Heart right ventricle (tissue), 16 donors: ENCODE data around the gene MAP3K4. TPM values are rescaled to one million over a fixed set of nuclear protein-coding genes. Genes with fewer than 3 reads are reported as not detected.

Experiments
- ATAC-seq, 8 donors: fragments of 200-7000 bp; cut with Tn5 transposase; one replicate each; pipeline ENCODE4 v1.9.1; 2020; ENCODE audit warnings: mild to moderate bottlenecking in 8 of 8, moderate library complexity in 8 of 8, moderate number of reproducible peaks in 1 of 8
- DNase-seq, 2 donors: peaks; one replicate each; pipeline ENCODE4 v3.0.0-alpha.2; 2020
- H3K27ac ChIP-seq, 10 donors: fragments of 200-600 bp; sonication (generic) in 2 of 10; one replicate each; pipeline versions ENCODE4 v1.5.0 to v1.8.0; 2020 to 2022; ENCODE audit warnings: mild to moderate bottlenecking in 3 of 10
- H3K27me3 ChIP-seq, 7 donors: fragments of 200-600 bp; one replicate each; pipeline ENCODE4 v1.8.0; 2021 to 2022; ENCODE audit warnings: mild to moderate bottlenecking in 2 of 7
- H3K36me3 ChIP-seq, 9 donors: fragments of 200-600 bp; sonication (generic) in 1 of 9; one replicate each; pipeline versions ENCODE4 v1.5.0 to v1.8.0; 2020 to 2022; ENCODE audit warnings: mild to moderate bottlenecking in 2 of 9
- H3K4me1 ChIP-seq, 9 donors: fragments of 200-600 bp; sonication (generic) in 1 of 9; one replicate each; pipeline versions ENCODE4 v1.5.0 to v1.8.0; 2020 to 2022; ENCODE audit warnings: mild to moderate bottlenecking in 4 of 9
- H3K4me3 ChIP-seq, 10 donors: fragments of 200-600 bp; sonication (generic) in 2 of 10; one replicate each; pipeline versions ENCODE4 v1.5.0 to v1.8.0; 2020 to 2022; ENCODE audit warnings: mild to moderate bottlenecking in 7 of 10, moderate library complexity in 2 of 10
- H3K9me3 ChIP-seq, 11 donors: fragments of 200-600 bp in 10 of 11; sonication (generic) in 2 of 11; one replicate each; pipeline versions ENCODE4 v1.5.0 to v1.8.0; 2013 to 2022; ENCODE audit warnings: mild to moderate bottlenecking in 2 of 11, control low read depth in 1 of 11, moderate library complexity in 1 of 11
- WGBS, 2 donors: extraction: QIAGEN DNeasy Blood & Tissue Kit; methylation state at CpG; one replicate each; pipeline ENCODE4 v1.1.7; 2013; ENCODE audit warnings: inconsistent platforms in 1 of 2; 5-methylcytosine and 5-hydroxymethylcytosine counted together
- intact Hi-C, 10 donors: fragments of 100-400 bp; cut with DNase I; formaldehyde crosslinking; loops; one replicate each; pipeline versions ENCODE4 v1.11.1 to v1.14.2; 2022
- polyA plus RNA-seq, 2 donors: library from polyadenylated mRNA; stranded (reverse); fragments of 200-250 nt; gene quantifications; one replicate each; pipeline ENCODE4 v1.2.3, GENCODE V29; 2013
- total RNA-seq, 10 donors: library from RNA; stranded (reverse); fragmentation: NEBNext Ultra II Directional in 3 of 10; extraction: Animal tissue kit (Norgen Biotek cat#: 25700) in 3 of 10; gene quantifications; one replicate each; pipeline versions ENCODE4 v1.2.1 to v1.2.4, GENCODE V29; 2021 to 2023
- TF ChIP-seq, protein P1 (sequence below), 9 donors: fragments of 200-600 bp; sonication (generic) in 2 of 9; IDR thresholded peaks; one replicate each; pipeline versions ENCODE4 v1.5.0 to v1.8.0; 2021 to 2022; ENCODE audit warnings: antibody characterized with exemption in 9 of 9, mild to moderate bottlenecking in 5 of 9, moderate library complexity in 1 of 9
- donor health status: Arrhythmogenic right ventricular cardiomyopathy.
- donor health status: ischemic (EF 13 %, LVEDD 7.1; RV severe dilation, severe dysfunction).
- donor health status: healthy with polysubstance abuse.
- donor health status: DM: no; HTN: yes; CAD: no.
- donor health status: DM: no; HTN: no; CAD: no.
- donor health status: ischemic (EF 25% LVEDD 6.9; RV normal size, moderate dysfunction).
- donor health status: ischemic (EF 25% LVEDD 5.7; RV mildly dilated, moderate dysfunction).
- donor health status: healthy.
- donor health status: DM: yes; HTN: yes; CAD: no.
- donor health status: Ischemic cardiomyopathy.
- donor health status: ischemic (EF 35%, LVEDD 5.7; RV mildly dilated, moderate dysfunction).
- donor health status: nonischemic (EF 11% LVEDD 7.7; RV severe dilation, severe dysfunction).
- donor health status: DM: yes; HTN: yes; CAD: no.
- donor health status: PGD.
- donor health status: ischemic (EF 29% LVEDD 5.4; RV normal size, mild dysfunction).
- donor health status: nonischemic (EF 23%, LVEDD 6.1; RV moderate dilation, normal function).

The MAP3K4 gene
- total and polyA plus RNA-seq, 12 donors: 10.5 to 50.2 (median 30.9) TPM

DNA sequence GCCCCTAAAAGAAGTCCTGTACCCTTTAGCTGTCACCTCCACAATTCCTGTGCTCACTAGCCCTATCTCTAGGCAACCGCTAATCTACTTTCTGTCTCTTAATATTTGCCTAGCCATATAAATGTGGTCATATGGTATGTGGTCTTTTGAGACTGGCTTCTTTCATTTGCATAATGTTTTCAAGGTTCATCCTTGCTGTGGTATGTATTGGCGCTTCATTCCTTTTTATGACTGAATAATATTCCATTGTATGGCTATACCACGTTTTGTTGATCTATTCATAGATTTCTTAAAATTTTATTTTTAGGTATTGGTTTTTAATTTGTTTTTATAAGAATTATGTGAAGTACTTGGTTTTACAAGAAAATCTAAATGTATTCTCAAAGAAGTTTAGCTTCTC is 70.0 kb downstream of the MAP3K4 start:
- DNase-seq (no peak), ATAC-seq (no peak)
- TF ChIP-seq, protein P1, sequence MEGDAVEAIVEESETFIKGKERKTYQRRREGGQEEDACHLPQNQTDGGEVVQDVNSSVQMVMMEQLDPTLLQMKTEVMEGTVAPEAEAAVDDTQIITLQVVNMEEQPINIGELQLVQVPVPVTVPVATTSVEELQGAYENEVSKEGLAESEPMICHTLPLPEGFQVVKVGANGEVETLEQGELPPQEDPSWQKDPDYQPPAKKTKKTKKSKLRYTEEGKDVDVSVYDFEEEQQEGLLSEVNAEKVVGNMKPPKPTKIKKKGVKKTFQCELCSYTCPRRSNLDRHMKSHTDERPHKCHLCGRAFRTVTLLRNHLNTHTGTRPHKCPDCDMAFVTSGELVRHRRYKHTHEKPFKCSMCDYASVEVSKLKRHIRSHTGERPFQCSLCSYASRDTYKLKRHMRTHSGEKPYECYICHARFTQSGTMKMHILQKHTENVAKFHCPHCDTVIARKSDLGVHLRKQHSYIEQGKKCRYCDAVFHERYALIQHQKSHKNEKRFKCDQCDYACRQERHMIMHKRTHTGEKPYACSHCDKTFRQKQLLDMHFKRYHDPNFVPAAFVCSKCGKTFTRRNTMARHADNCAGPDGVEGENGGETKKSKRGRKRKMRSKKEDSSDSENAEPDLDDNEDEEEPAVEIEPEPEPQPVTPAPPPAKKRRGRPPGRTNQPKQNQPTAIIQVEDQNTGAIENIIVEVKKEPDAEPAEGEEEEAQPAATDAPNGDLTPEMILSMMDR (IDR thresholded peaks at IDR 0.05): no peak
- H3K4me3 ChIP-seq: no peak overlapping the region
- H3K9me3 ChIP-seq: peaks cover 0 to 7% (median 0%) of the 10 kb centered on the region in 11 donors
- no peak overlapping the region for H3K27ac ChIP-seq
- peaks cover 0 to 8% (median 0%) of the 10 kb centered on the region in 9 donors for H3K4me1 ChIP-seq
- H3K36me3 ChIP-seq: no peaks in the 10 kb centered on the region
- WGBS, 2 donors: 99 to 100% methylated on average over 3 of the region's 3 CpGs
- no peaks in the 10 kb centered on the region for H3K27me3 ChIP-seq
- intact Hi-C loops: loop anchor here in 2 of 10 donors (10.0 kb wide), 1 partner anchor 127 kb away; no protein-coding TSS in a partner anchor

DNA sequence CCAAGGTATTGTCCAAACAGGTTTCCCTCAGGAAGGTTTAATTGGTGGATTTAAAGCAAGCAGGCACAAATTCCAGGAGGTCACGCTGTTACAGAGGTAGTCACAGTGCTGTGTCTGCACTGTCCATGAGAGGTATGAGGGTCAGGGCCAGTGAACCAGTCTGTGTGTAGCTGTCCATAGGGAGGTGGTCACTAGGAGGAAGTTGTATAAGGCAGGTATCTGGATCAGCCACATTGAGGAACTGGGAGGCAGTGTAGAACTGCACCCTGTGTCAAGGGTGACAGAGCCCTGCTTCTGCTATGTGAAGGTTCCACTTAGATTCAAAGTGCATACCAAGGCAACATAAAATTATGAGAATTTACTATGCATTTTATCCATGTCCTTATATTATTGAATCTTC is 73.3 kb downstream of the MAP3K4 start:
- ATAC-seq: no peak
- Histone ChIP-seq H3K4me1 (peaks cover 0 to 22% (median 5%) of the 10 kb centered on the region in 9 donors), H3K9me3 (peaks cover 0 to 7% (median 0%) of the 10 kb centered on the region in 11 donors), H3K27me3 (no peaks in the 10 kb centered on the region), H3K4me3 (no peak overlapping the region), H3K36me3 (no peaks in the 10 kb centered on the region), H3K27ac (no peak overlapping the region)
- TF ChIP-seq, protein P1 (IDR thresholded peaks at IDR 0.05): no peak
- no peak for DNase-seq
- 96 to 100% methylated on average over 1 of the region's 1 CpG for WGBS, 2 donors
- intact Hi-C loops: loop anchor here in 2 of 10 donors (10.0 kb wide), 1 partner anchor 130 kb away; no protein-coding TSS in a partner anchor

DNA sequence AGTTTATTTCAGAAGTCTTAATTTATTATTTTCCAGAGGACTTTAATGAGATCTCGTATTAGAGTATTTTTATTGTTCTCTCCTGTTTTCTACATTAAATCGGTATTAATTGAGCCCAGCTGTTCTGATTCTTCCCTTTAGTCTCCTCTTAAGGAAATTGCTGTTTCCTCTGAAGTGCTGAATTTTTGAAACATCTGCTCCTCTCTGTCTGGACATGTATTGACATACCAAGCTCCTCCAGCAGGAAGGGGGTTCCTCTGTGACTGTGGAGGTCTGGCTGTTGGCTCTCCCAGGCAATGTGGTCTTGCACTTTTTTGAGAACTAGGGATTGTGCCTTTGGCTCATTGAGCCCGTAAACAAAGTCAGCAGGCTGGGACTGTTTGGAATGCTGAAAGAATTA is 74.9 kb downstream of the MAP3K4 start:
- ATAC-seq: no peak
- Histone ChIP-seq H3K36me3 (peaks cover 0 to 14% (median 5%) of the 10 kb centered on the region in 9 donors), H3K4me1 (peaks cover 0 to 22% (median 5%) of the 10 kb centered on the region in 9 donors), H3K27ac (no peak overlapping the region), H3K9me3 (peaks cover 0 to 3% (median 0%) of the 10 kb centered on the region in 11 donors), H3K27me3 (no peaks in the 10 kb centered on the region), H3K4me3 (no peak overlapping the region)
- intact Hi-C loops: loop anchor here in 2 of 10 donors (10.0 kb wide), 1 partner anchor 132 kb away; no protein-coding TSS in a partner anchor
- TF ChIP-seq, protein P1 (IDR thresholded peaks at IDR 0.05): no peak
- no peak for DNase-seq
- 71 to 83% methylated on average over 3 of the region's 3 CpGs for WGBS, 2 donors

DNA sequence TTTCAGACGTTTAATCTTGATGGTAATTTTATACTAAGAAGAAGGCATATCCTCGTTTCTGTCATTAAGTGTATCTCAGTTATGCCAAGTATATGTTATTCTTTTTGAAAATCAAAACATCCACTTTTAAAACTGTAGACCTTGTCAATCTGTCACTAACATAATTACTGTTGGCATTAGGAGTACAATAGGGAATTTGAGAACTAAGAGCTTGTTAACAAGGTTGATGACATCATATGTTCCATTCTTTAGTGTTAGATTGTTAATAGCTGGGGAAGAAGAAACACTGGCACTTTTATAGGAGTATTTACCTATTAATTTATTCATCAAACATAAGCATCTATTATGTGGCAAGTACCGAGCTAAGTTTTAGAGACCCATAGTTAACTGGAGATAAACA is 76.2 kb downstream of the MAP3K4 start:
- Histone ChIP-seq H3K36me3 (peaks cover 0 to 27% (median 5%) of the 10 kb centered on the region in 9 donors), H3K9me3 (no peaks in the 10 kb centered on the region), H3K27ac (no peak overlapping the region), H3K4me1 (peaks cover 0 to 22% (median 5%) of the 10 kb centered on the region in 9 donors), H3K4me3 (no peak overlapping the region), H3K27me3 (no peaks in the 10 kb centered on the region)
- 76 to 79% methylated on average over 3 of the region's 3 CpGs for WGBS, 2 donors
- ATAC-seq: no peak
- DNase-seq: no peak
- intact Hi-C loops: loop anchor here in 2 of 10 donors (10.0 kb wide), 1 partner anchor 133 kb away; no protein-coding TSS in a partner anchor
- TF ChIP-seq, protein P1 (IDR thresholded peaks at IDR 0.05): no peak
